GM03348 (cell line): ENCODE data around the gene VAPB.
"Not testable (repeated sequence)": the region's sequence is repeated elsewhere in the genome, so short reads cannot be mapped to it uniquely, and the experiment has no call there.

ENCODE experiments used
- DNase-seq: peaks from one replicate; pipeline ENCODE4 v3.0.0; 2012; ENCODE audit warnings: low spot score

The VAPB gene

GRCh38 chr20:58407966-58408557 lies 19.0 kb downstream of the VAPB start:
- no peak for DNase-seq

GRCh38 chr20:58408603-58409246 lies 19.7 kb downstream of the VAPB start:
- no peak for DNase-seq

GRCh38 chr20:58414216-58414615 lies 25.2 kb downstream of the VAPB start:
- DNase-seq: not testable (repeated sequence)

GRCh38 chr20:58414786-58415185 lies 25.8 kb downstream of the VAPB start:
- DNase-seq: not testable (repeated sequence)

GRCh38 chr20:58416057-58416456 lies 27.0 kb downstream of the VAPB start:
- no peak for DNase-seq

GRCh38 chr20:58416835-58417234 lies 27.8 kb downstream of the VAPB start:
- DNase-seq: no peak

- DNase-seq: no peak
These were observed 28.4 kb downstream of the VAPB start for GRCh38 chr20:58417438-58417837.

- DNase-seq: no peak
These were observed 30.1 kb downstream of the VAPB start for GRCh38 chr20:58418949-58419748.

- peak; percentile 79 for DNase-seq
These were observed 31.9 kb downstream of the VAPB start for GRCh38 chr20:58420798-58421496.

GRCh38 chr20:58421497-58421850 lies 32.4 kb downstream of the VAPB start:
- no peak for DNase-seq

GRCh38 chr20:58424218-58424969 lies 35.4 kb downstream of the VAPB start:
- DNase-seq: no peak

- not testable (repeated sequence) for DNase-seq
These were observed 38.5 kb downstream of the VAPB start for GRCh38 chr20:58427571-58427970.

- DNase-seq: no peak
These were observed 39.3 kb downstream of the VAPB start for GRCh38 chr20:58428364-58428763.

- DNase-seq: no peak
These were observed 40.3 kb downstream of the VAPB start for GRCh38 chr20:58429303-58429702.

- DNase-seq: peak; percentile 55
These were observed 42.1 kb downstream of the VAPB start for GRCh38 chr20:58431134-58431533.

GRCh38 chr20:58432186-58432954 lies 43.3 kb downstream of the VAPB start:
- peak; percentile 28 for DNase-seq

GRCh38 chr20:58433029-58433647 lies 44.1 kb downstream of the VAPB start:
- no peak for DNase-seq

- DNase-seq: peak; percentile 73
These were observed 44.7 kb downstream of the VAPB start for GRCh38 chr20:58433759-58434158.

- DNase-seq: no peak
These were observed 45.3 kb downstream of the VAPB start for GRCh38 chr20:58434326-58434725.

GRCh38 chr20:58435237-58435636 lies 46.2 kb downstream of the VAPB start:
- no peak for DNase-seq
